Renal cortical epithelial cell (primary cell): ENCODE data around the gene RPS15. TPM values are rescaled to one million over a fixed set of nuclear protein-coding genes. Genes with fewer than 3 reads are reported as not detected.

Experiments used
- DNase-seq: peaks from one replicate; pipeline ENCODE4 v3.0.0-alpha.2; 2011; ENCODE audit warnings: low read depth
- total RNA-seq: library from RNA; depleted of rRNA; stranded (reverse); fragments of >200 nt; gene quantifications from 2 replicates; pipeline ENCODE4 v1.2.3, GENCODE V29; 2014

RPS15 gene
- total RNA-seq, 1 donor from 2014 or later = 442 TPM

DNA sequence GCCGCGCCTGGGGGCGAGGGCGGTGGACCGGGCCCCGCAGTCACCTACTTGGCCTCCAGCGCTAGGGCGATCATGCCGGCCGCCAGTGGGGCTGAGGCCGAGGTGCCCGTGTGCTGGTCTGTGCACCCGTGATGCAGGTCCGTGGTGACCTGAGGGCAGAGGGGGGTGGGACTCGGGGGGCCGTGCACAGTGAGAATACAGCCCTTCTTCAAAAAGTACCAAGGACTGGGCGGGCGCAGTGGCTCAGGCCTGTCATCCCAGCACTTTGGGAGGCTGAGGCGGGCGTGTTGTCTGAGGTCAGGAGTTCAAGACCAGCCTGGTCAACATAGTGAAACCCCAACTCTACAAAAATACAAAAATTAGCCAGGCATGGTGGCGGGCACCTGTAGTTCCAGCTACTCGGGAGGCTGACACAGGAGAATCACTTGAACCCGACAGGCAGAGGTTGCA lies 45.8 kb downstream of the RPS15 start:
- DNase-seq = no peak

- DNase-seq = no peak
These were observed 48.8 kb downstream of the RPS15 start for GRCh38 chr19:1486720-1487575.

DNA sequence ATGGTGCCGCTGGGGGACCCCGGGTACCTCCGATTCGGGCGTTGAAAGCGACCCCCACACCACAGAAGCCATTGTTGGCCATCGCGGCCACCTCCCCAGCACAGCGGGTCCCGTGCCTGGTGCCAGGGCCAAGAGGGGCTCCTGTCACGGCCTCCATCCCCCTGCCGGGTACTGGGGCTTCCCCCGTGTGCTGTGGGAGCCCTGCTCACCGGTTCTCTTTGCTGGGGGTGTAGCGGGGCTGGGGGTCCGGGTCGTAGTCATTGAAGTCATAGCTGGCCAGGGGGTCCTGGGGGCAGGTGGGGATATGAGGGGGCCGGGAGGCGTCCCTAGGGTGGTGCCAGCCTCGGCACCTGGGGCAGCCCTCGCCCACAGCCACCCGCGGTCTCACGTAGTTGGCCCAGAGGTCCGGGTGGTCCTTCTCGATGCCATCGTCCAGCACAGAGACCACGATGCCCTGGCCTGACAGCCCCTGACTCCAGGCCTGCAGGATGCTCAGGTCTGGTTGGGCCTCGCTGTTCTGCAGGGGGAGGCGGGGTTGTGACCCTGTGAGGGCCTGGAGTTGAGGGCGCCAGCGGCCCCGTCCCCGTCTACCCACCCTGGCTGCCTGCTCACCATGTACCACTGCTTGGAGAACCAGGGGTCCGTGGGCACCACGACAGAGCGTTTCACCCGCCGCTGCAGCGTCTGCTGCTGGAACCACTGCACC lies 49.5 kb downstream of the RPS15 start:
- DNase-seq = no peak

DNA sequence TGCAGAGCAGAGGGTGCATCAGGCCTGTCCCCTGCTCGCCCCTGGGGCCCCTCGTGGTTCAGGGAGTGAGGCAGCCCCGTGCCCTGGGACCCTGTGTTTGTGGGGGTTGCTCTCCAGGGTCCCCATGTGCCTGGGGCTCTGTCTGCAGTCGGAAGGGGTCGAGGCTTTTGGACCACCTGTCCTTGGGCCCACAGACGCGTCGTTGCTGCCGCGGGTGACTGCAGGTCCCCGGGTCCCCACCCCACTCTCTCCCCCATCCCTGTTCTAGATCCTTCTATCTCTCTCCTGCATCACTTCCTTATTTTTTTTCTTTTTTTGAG lies 50.0 kb downstream of the RPS15 start:
- no peak for DNase-seq

- no peak for DNase-seq
These were observed 51.5 kb downstream of the RPS15 start for GRCh38 chr19:1489463-1490310.

Other genes with a start within 250 kb of the RPS15 start
- gene STK11, start 232.6 kb upstream of the RPS15 start, total RNA-seq = 113 and 140 TPM in 2 replicates
- 0.87 and 4.3 TPM in 2 replicates for gene CBARP, start 200.4 kb upstream of the RPS15 start, total RNA-seq
- 29.0 and 29.2 TPM in 2 replicates for gene ATP5F1D, start 196.6 kb upstream of the RPS15 start, total RNA-seq
- 12.2 and 44.9 TPM in 2 replicates for gene MIDN, start 189.8 kb upstream of the RPS15 start, total RNA-seq
- gene CIRBP, start 169.1 kb upstream of the RPS15 start, total RNA-seq = 174 and 314 TPM in 2 replicates
- 13.9 and 21.5 TPM in 2 replicates for gene FAM174C, start 162.9 kb upstream of the RPS15 start, total RNA-seq
- gene EFNA2, start 152.5 kb upstream of the RPS15 start, total RNA-seq = 0.10 TPM in 1 of 2 replicates, not detected in the other
- 56.8 and 70.2 TPM in 2 replicates for gene NDUFS7, start 54.5 kb upstream of the RPS15 start, total RNA-seq
- 13.4 and 15.4 TPM in 2 replicates for gene GAMT, start 36.9 kb upstream of the RPS15 start, total RNA-seq
- gene DAZAP1, start 30.8 kb upstream of the RPS15 start, total RNA-seq = 49.2 and 96.9 TPM in 2 replicates
- gene APC2, start 11.7 kb downstream of the RPS15 start, total RNA-seq = 0.05 TPM in 1 of 2 replicates, not detected in the other
- 26.4 and 31.4 TPM in 2 replicates for gene C19orf25, start 40.8 kb downstream of the RPS15 start, total RNA-seq
- 1.6 and 4.9 TPM in 2 replicates for gene PCSK4, start 52.0 kb downstream of the RPS15 start, total RNA-seq
- 4.9 and 8.7 TPM in 2 replicates for gene REEP6, start 52.8 kb downstream of the RPS15 start, total RNA-seq
- gene ADAMTSL5, start 74.6 kb downstream of the RPS15 start, total RNA-seq = 2.1 and 5.0 TPM in 2 replicates
- gene PLK5, start 85.7 kb downstream of the RPS15 start, total RNA-seq = not detected in 2 replicates
- gene MEX3D, start 129.9 kb downstream of the RPS15 start, total RNA-seq = 57.7 and 80.1 TPM in 2 replicates
- 57.5 and 98.2 TPM in 2 replicates for gene MBD3, start 154.5 kb downstream of the RPS15 start, total RNA-seq
- gene UQCR11, start 167.1 kb downstream of the RPS15 start, total RNA-seq = 48.3 and 76.2 TPM in 2 replicates
- 39.2 and 102 TPM in 2 replicates for gene TCF3, start 214.2 kb downstream of the RPS15 start, total RNA-seq